DMS114 treated with DMSO at 0.1 percent for 48 hours (cell line): ENCODE data around the gene FAM83G.

Experiments
- DNase-seq: peaks from one replicate; lab custom pipeline; 2025; ENCODE audit not compliant: unreplicated experiment; lab: John Stamatoyannopoulos, UW

The FAM83G gene

GRCh38 chr17:18991531-18992315, 12.8 kb downstream of the FAM83G start:
- no peak for DNase-seq

GRCh38 chr17:18990331-18990730, 14.2 kb downstream of the FAM83G start:
- DNase-seq = no peak

GRCh38 chr17:18988546-18989173, 15.9 kb downstream of the FAM83G start:
- no peak for DNase-seq

GRCh38 chr17:18987862-18988545, 16.6 kb downstream of the FAM83G start:
- DNase-seq = no peak

- DNase-seq = no peak
Measured at GRCh38 chr17:18987230-18987610, 17.3 kb downstream of the FAM83G start.

- no peak for DNase-seq
Measured at GRCh38 chr17:18986541-18987229, 17.9 kb downstream of the FAM83G start.

GRCh38 chr17:18985475-18985874, 19.1 kb downstream of the FAM83G start:
- DNase-seq = no peak

GRCh38 chr17:18984273-18985114, 20.1 kb downstream of the FAM83G start:
- no peak for DNase-seq

GRCh38 chr17:18981642-18982424, 22.7 kb downstream of the FAM83G start:
- no peak for DNase-seq

GRCh38 chr17:18981335-18981641, 23.3 kb downstream of the FAM83G start:
- no peak for DNase-seq

GRCh38 chr17:18980682-18981334, 23.8 kb downstream of the FAM83G start:
- no peak for DNase-seq

GRCh38 chr17:18978655-18979054, 25.9 kb downstream of the FAM83G start:
- DNase-seq = no peak

- DNase-seq = no peak
Measured at GRCh38 chr17:18978050-18978449, 26.5 kb downstream of the FAM83G start.

- no peak for DNase-seq
Measured at GRCh38 chr17:18977646-18978045, 26.9 kb downstream of the FAM83G start.

GRCh38 chr17:18977021-18977420, 27.5 kb downstream of the FAM83G start:
- DNase-seq = no peak

- DNase-seq = no peak
Measured at GRCh38 chr17:18976201-18976600, 28.4 kb downstream of the FAM83G start.

GRCh38 chr17:18975597-18975996, 29.0 kb downstream of the FAM83G start:
- no peak for DNase-seq

- DNase-seq = no peak
Measured at GRCh38 chr17:18974407-18975149, 30.0 kb downstream of the FAM83G start.

- DNase-seq = no peak
Measured at GRCh38 chr17:18971801-18972200, 32.8 kb downstream of the FAM83G start.
